ENCODE results near the gene OR2B2.

Gene OR2B2

DNA sequence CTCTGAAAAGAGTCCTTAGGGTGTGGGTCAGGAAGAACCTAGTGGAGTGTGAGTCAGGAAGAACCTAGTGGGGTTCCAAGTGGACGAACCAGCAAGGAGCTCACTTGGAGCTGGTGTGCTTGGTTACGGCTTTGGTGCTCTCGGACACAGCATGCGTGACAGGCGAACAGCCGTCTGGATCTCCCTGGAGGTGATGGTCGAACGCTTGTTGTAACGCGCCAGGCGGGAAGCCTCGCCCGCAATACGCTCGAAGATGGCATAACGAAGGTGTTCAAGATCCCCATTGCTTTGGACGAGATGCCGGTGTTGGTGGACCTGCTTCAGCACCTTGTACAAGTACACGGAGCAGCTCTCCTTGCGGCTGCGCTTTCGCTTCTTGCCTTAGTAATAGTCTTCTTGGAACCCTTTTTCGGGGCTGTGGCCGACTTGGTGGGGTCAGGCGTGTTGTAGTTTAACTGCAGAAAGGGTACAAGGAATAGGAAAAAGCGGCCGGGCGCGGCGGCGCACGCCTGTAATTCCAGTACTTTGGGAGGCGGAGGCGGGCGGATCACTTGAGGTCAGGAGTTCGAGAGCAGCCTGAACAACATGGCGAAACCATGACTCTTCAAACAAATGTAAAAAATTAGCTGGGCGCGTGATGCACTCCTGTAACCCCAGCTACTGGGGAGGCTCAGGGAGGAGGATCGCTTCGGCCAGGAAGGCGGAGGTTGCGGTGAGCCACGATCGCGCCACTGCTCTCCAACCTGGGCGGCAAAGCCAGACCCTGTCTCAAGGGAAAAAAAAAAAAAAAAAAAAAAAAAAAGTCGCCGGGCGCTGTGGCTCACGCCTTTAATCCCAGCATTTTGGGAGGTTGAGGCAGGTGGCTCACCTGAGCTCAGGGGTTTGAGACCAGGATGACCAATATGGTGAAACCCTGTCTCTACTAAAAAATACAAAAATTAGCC is 48.0 kb downstream of the OR2B2 start:
- Histone ChIP-seq H3K27me3 (replicated peaks) (no peaks in the 10 kb centered on the region), H3K27ac (peak overlapping the region; percentile 83), H3K4me3 (ENCODE audit: low read depth, low read length) (peak overlapping the region; percentile 76), H3K36me3 (replicated peaks) (no peaks in the 10 kb centered on the region)
- in situ Hi-C loops (cut with HindIII; ENCODE audit: low pct_ligation_motif_present, low sequenced_read_pairs): no loop called here
- peak; percentile 9 for DNase-seq
- TF ChIP-seq, protein P1, sequence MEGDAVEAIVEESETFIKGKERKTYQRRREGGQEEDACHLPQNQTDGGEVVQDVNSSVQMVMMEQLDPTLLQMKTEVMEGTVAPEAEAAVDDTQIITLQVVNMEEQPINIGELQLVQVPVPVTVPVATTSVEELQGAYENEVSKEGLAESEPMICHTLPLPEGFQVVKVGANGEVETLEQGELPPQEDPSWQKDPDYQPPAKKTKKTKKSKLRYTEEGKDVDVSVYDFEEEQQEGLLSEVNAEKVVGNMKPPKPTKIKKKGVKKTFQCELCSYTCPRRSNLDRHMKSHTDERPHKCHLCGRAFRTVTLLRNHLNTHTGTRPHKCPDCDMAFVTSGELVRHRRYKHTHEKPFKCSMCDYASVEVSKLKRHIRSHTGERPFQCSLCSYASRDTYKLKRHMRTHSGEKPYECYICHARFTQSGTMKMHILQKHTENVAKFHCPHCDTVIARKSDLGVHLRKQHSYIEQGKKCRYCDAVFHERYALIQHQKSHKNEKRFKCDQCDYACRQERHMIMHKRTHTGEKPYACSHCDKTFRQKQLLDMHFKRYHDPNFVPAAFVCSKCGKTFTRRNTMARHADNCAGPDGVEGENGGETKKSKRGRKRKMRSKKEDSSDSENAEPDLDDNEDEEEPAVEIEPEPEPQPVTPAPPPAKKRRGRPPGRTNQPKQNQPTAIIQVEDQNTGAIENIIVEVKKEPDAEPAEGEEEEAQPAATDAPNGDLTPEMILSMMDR (IDR thresholded peaks at IDR 0.05; ENCODE audit: low read depth, low read length, missing control alignments): no peak

DNA sequence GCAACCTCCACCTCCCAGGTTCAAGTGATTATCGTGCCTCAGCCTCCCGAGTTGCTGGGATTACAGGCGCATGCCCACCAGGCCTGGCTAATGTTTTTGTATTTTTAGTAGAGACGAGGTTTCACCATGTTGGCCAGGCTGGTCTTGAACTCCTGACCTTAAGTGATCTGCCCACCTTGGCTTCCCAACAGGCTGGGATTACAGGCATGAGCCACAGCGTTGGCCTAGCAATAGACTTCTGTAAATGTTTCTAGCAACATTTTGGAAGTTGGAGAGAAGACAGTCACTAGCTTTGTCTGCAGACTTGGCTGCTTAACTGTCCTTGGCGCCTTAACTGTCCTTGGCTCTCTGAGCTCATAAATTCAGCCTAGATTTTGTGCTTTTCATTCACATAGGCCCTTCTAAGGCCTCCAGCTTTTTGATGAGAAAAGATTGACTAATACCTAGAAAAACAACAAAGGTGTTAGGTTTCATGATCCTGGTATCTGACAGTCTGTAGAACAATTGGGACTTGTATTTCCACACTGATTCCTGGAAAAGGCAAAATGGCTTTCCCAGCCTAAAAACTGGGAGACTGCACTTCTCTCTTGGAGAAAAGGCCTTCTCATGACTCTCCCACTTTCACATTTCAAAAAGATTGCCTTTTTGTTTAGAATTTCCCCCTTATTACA is 49.7 kb downstream of the OR2B2 start:
- no peaks in the 10 kb centered on the region for H3K27me3 ChIP-seq (replicated peaks)
- H3K27ac ChIP-seq: no peak overlapping the region
- H3K4me3 ChIP-seq (ENCODE audit: low read depth, low read length): no peak overlapping the region
- in situ Hi-C loops (cut with HindIII; ENCODE audit: low pct_ligation_motif_present, low sequenced_read_pairs): no loop called here
- no peaks in the 10 kb centered on the region for H3K36me3 ChIP-seq (replicated peaks)
- TF ChIP-seq, protein P1 (IDR thresholded peaks at IDR 0.05; ENCODE audit: low read depth, low read length, missing control alignments): no peak
- DNase-seq: no peak

DNA sequence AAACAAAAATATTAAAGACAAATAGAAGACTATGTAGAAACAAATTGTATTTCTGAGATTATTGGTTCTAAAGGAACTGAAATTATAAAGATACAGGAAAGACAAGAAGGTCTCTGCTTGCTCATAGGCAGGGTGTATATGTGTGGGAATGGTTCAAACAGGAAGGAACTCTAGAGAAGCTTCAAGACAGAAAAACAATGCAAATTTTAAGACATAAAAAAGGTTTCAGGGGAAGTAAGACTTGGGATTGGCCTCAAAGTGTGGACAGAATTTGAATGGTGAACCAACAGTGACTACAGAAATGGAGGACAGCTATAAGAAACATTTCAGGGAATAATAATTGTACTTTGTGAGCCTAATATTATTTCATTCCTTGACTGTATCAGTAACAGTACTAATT is 50.3 kb downstream of the OR2B2 start:
- in situ Hi-C loops (cut with HindIII; ENCODE audit: low pct_ligation_motif_present, low sequenced_read_pairs): no loop called here
- no peak overlapping the region for H3K27ac ChIP-seq
- TF ChIP-seq, protein P1 (IDR thresholded peaks at IDR 0.05; ENCODE audit: low read depth, low read length, missing control alignments): no peak
- H3K36me3 ChIP-seq (replicated peaks): no peaks in the 10 kb centered on the region
- DNase-seq: no peak
- no peaks in the 10 kb centered on the region for H3K27me3 ChIP-seq (replicated peaks)
- H3K4me3 ChIP-seq (ENCODE audit: low read depth, low read length): no peak overlapping the region

DNA sequence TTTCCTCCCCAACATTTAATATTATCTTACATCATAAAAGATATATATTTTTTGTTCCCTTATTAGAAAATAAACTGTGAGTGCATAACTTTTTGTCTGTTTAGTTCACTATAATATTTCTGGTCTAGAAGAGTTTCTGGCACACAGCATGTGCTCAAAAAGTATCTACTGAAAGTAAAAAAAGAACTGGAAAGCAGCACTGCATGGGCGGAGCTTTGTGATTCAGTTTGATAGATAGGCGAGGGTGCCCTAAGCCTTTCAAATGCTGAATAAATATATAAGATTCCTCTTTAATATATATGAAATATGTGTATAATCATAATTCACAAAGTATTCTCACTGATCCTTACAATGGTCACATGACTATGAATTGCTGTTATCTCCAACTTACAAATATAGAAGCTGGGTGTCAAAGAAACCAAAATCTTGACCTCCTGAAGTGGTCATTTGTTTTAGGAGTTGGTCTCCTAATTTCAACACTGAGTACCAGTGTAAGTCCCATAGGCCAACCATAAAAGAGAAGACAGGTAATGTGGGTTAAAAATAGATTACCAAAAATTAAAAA is 50.8 kb downstream of the OR2B2 start:
- no peaks in the 10 kb centered on the region for H3K36me3 ChIP-seq (replicated peaks)
- in situ Hi-C loops (cut with HindIII; ENCODE audit: low pct_ligation_motif_present, low sequenced_read_pairs): no loop called here
- H3K4me3 ChIP-seq (ENCODE audit: low read depth, low read length): no peak overlapping the region
- H3K27ac ChIP-seq: no peak overlapping the region
- TF ChIP-seq, protein P1 (IDR thresholded peaks at IDR 0.05; ENCODE audit: low read depth, low read length, missing control alignments): no peak
- no peak for DNase-seq
- H3K27me3 ChIP-seq (replicated peaks): no peaks in the 10 kb centered on the region

Measured in brain microvascular endothelial cell (primary cell).